H9 (cell line): ENCODE results near the gene SERPINH1. TPM values are rescaled to one million over a fixed set of nuclear protein-coding genes. Genes with fewer than 3 reads are reported as not detected.

ENCODE experiments used
- DNase-seq: peaks from one replicate; pipeline ENCODE4 v3.0.0-alpha.2; 2017
- H2AFZ ChIP-seq: one replicate; pipeline ENCODE4 v1.6.1; 2013; ENCODE audit warnings: mild to moderate bottlenecking, low read length, control low read depth, moderate library complexity
- H2AK5ac ChIP-seq: 2 replicates; pipeline ENCODE4 v1.6.1; 2013; ENCODE audit warnings: low read length, control low read depth, mixed read lengths; ENCODE audit not compliant: insufficient read length
- H2BK120ac ChIP-seq: one replicate; pipeline ENCODE4 v1.6.1; 2013; ENCODE audit warnings: low read depth, mild to moderate bottlenecking, low read length, control low read depth, inconsistent platforms; ENCODE audit not compliant: poor library complexity, severe bottlenecking
- H2BK12ac ChIP-seq: 2 replicates; pipeline ENCODE4 v1.6.1; 2013; ENCODE audit warnings: low read length, control low read depth, mixed read lengths, low read depth; ENCODE audit not compliant: insufficient read length
- H2BK15ac ChIP-seq: 2 replicates; pipeline ENCODE4 v1.6.1; 2013; ENCODE audit warnings: low read depth, low read length, control low read depth
- H2BK20ac ChIP-seq: one replicate; pipeline ENCODE4 v1.6.1; 2013; ENCODE audit warnings: low read depth, mild to moderate bottlenecking, low read length, control low read depth, inconsistent platforms; ENCODE audit not compliant: poor library complexity, severe bottlenecking
- H2BK5ac ChIP-seq: 2 replicates; pipeline ENCODE4 v1.6.1; 2013; ENCODE audit warnings: low read length, control low read depth, mixed read lengths; ENCODE audit not compliant: insufficient read length
- H3K14ac ChIP-seq: 2 replicates; pipeline ENCODE4 v1.6.1; 2013; ENCODE audit warnings: low read length, control low read depth; ENCODE audit not compliant: insufficient read depth
- H3K18ac ChIP-seq: 2 replicates; pipeline ENCODE4 v1.6.1; 2013; ENCODE audit warnings: low read depth, mild to moderate bottlenecking, mixed read lengths, low read length, control low read depth; ENCODE audit not compliant: insufficient read length
- H3K23ac ChIP-seq: 2 replicates; pipeline ENCODE4 v1.6.1; 2013; ENCODE audit warnings: low read length, control low read depth, mixed read lengths, low read depth; ENCODE audit not compliant: insufficient read length
- H3K23me2 ChIP-seq: 2 replicates; pipeline ENCODE4 v1.6.1; 2013; ENCODE audit warnings: low read depth, mild to moderate bottlenecking, mixed read lengths, low read length, control low read depth; ENCODE audit not compliant: insufficient read length, poor library complexity, severe bottlenecking
- H3K27ac ChIP-seq: 2 replicates; pipeline ENCODE4 v1.5.1; 2013; ENCODE audit warnings: low read length, control low read depth, mixed read lengths, low read depth; ENCODE audit not compliant: insufficient read length
- H3K27me3 ChIP-seq: 2 replicates; pipeline ENCODE4 v1.6.1; 2013; ENCODE audit warnings: low read length, control low read depth, inconsistent platforms; ENCODE audit not compliant: insufficient read depth
- H3K4ac ChIP-seq: 2 replicates; pipeline ENCODE4 v1.6.1; 2013; ENCODE audit warnings: low read depth, mild to moderate bottlenecking, control low read depth, inconsistent platforms, low read length, moderate library complexity
- H3K4me1 ChIP-seq: 2 replicates; pipeline ENCODE4 v1.6.1; 2013; ENCODE audit warnings: low read length, control low read depth, inconsistent platforms; ENCODE audit not compliant: insufficient read depth
- H3K4me2 ChIP-seq: 2 replicates; pipeline ENCODE4 v1.6.1; 2013; ENCODE audit warnings: low read length, control low read depth, mixed read lengths; ENCODE audit not compliant: insufficient read length, insufficient read depth
- H3K56ac ChIP-seq: 2 replicates; pipeline ENCODE4 v1.6.1; 2013; ENCODE audit warnings: low read depth, mild to moderate bottlenecking, mixed read lengths, low read length, control low read depth; ENCODE audit not compliant: insufficient read length
- H3K79me1 ChIP-seq: 2 replicates; pipeline ENCODE4 v1.6.1; 2013; ENCODE audit warnings: low read depth, mild to moderate bottlenecking, moderate library complexity, low read length, control low read depth, inconsistent platforms; ENCODE audit not compliant: insufficient read depth, poor library complexity, severe bottlenecking
- H3K79me2 ChIP-seq: 2 replicates; pipeline ENCODE4 v1.6.1; 2013; ENCODE audit warnings: low read length, control low read depth, inconsistent platforms; ENCODE audit not compliant: insufficient read depth
- H3K9ac ChIP-seq: 2 replicates; pipeline ENCODE4 v1.6.1; 2013; ENCODE audit warnings: low read length, control low read depth, mixed read lengths; ENCODE audit not compliant: insufficient read length; ENCODE audit errors: extremely low read depth
- H3K9me3 ChIP-seq: one replicate; pipeline ENCODE4 v1.6.1; 2013; ENCODE audit warnings: low read depth, low read length, inconsistent platforms; ENCODE audit not compliant: control insufficient read depth
- H3T11ph ChIP-seq: one replicate; pipeline ENCODE4 v1.6.1; 2013; ENCODE audit warnings: mild to moderate bottlenecking, low read length, control low read depth, inconsistent platforms
- H4K20me1 ChIP-seq: one replicate; pipeline ENCODE4 v1.6.1; 2013; ENCODE audit not compliant: control insufficient read depth, insufficient read length, insufficient read depth
- H4K5ac ChIP-seq: 2 replicates; pipeline ENCODE4 v1.6.1; 2013; ENCODE audit warnings: low read depth, mild to moderate bottlenecking, mixed read lengths, low read length, control low read depth; ENCODE audit not compliant: insufficient read length
- H4K8ac ChIP-seq: replicated peaks from 2 replicates; pipeline ENCODE4 v1.6.1; 2013; ENCODE audit warnings: low read length, control low read depth, mixed read lengths, low read depth; ENCODE audit not compliant: insufficient read length
- H4K91ac ChIP-seq: 2 replicates; pipeline ENCODE4 v1.6.1; 2013; ENCODE audit warnings: low read depth, mild to moderate bottlenecking, moderate library complexity, mixed read lengths, low read length, control low read depth; ENCODE audit not compliant: insufficient read length
- H3K27ac Mint-ChIP-seq, 3 experiments: 2 replicates in 2 of 3; 3 replicates in 1 of 3; pipeline ENCODE4 v1.8.0; 2020 to 2021; ENCODE audit warnings: mixed read lengths in 3 of 3, mild to moderate bottlenecking in 1 of 3, moderate library complexity in 1 of 3
- H3K27me3 Mint-ChIP-seq: 2 replicates; pipeline ENCODE4 v1.8.0; 2021; ENCODE audit warnings: low read depth, mild to moderate bottlenecking, moderate library complexity, mixed read lengths
- H3K36me3 Mint-ChIP-seq, 3 experiments: 2 replicates in 2 of 3; 3 replicates in 1 of 3; pipeline ENCODE4 v1.8.0; 2020 to 2021; ENCODE audit warnings: low read depth in 3 of 3, mixed read lengths in 3 of 3; ENCODE audit not compliant: insufficient read depth in 1 of 3
- H3K4me1 Mint-ChIP-seq, 2 experiments: 2 replicates each; pipeline ENCODE4 v1.8.0; 2020; ENCODE audit warnings: mixed read lengths in 2 of 2
- H3K4me3 Mint-ChIP-seq, 2 experiments: 2 replicates in 1 of 2; 3 replicates in 1 of 2; pipeline ENCODE4 v1.8.0; 2020 to 2021; ENCODE audit warnings: mild to moderate bottlenecking in 2 of 2, mixed read lengths in 2 of 2, moderate library complexity in 1 of 2
- H3K9me3 Mint-ChIP-seq, 2 experiments: 2 replicates in 1 of 2; 3 replicates in 1 of 2; pipeline ENCODE4 v1.8.0; 2020; ENCODE audit warnings: mild to moderate bottlenecking in 2 of 2, mixed read lengths in 2 of 2, moderate library complexity in 1 of 2
- WGBS: extraction: QIAGEN DNeasy Blood & Tissue Kit; methylation state at CpG from one replicate; pipeline ENCODE4 v1.1.7; 2013; ENCODE audit warnings: missing lambda C conversion rate, low lambda C conversion rate, mixed read lengths; ENCODE audit not compliant: insufficient read length; ENCODE audit errors: extremely low coverage; 5-methylcytosine and 5-hydroxymethylcytosine counted together
- total RNA-seq: library from RNA; stranded (reverse); gene quantifications from 2 replicates; pipeline ENCODE4 v1.2.1, GENCODE V29; 2021
- TF ChIP-seq, protein P1 (sequence below): fragments of 200-600 bp; sonication (generic); conservative IDR thresholded peaks from 3 replicates; pipeline ENCODE4 v1.8.0; 2021; ENCODE audit warnings: antibody characterized with exemption, mild to moderate bottlenecking

Gene SERPINH1
- total RNA-seq, 1 experiment from 2014 or later: 253 TPM

DNA sequence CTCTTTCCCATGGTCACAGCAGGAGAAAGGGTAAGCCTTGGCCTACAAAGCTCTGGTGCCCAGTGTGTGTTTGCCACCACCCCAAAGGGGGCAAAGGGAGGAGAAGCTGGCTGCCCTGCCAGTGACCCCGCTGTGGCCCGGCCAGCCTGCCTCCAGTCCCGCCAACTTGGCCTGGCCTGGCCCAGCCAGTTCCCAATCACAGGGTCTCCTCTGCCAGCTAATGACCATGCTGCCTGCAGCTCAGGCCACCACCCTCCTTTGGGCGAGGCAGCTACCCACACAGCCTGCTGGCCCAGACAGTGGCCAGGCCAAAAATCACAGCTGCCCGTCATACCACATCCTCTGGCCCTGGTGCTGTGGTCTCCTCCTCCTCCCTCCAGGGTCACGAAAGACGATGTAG is 41.4 kb upstream of the SERPINH1 start:
- Mint-ChIP-seq H3K27me3 (peaks cover 32% of the 10 kb centered on the region), H3K27ac (no peak overlapping the region), H3K36me3 (no peaks in the 10 kb centered on the region), H3K9me3 (no peaks in the 10 kb centered on the region; a peak in 1 of 5 replicates), H3K4me1 (peaks cover 17 to 28% of the 10 kb centered on the region in 2 experiments), H3K4me3 (no peak overlapping the region)
- Histone ChIP-seq H4K91ac (no peak overlapping the region), H2BK5ac (no peak overlapping the region), H3K23me2 (peaks cover 11% of the 10 kb centered on the region), H4K20me1 (no peaks in the 10 kb centered on the region), H3K4me2 (no peak overlapping the region), H2BK20ac (no peak overlapping the region), H2AFZ (no peak overlapping the region), H2BK15ac (no peak overlapping the region), H3K27me3 (peaks cover 17% of the 10 kb centered on the region; the same call in 1 of the 2 replicates), H3K4me1 (no peaks in the 10 kb centered on the region), H2BK12ac (no peak overlapping the region), H3K4ac (no peak overlapping the region), H3K18ac (no peak overlapping the region), H3K9ac (no peak overlapping the region), H2AK5ac (no peak overlapping the region), H3K9me3 (no peaks in the 10 kb centered on the region), H4K8ac (no peak overlapping the region), H3K79me2 (no peaks in the 10 kb centered on the region), H3K23ac (no peak overlapping the region), H3K27ac (no peak overlapping the region), H2BK120ac (no peak overlapping the region), H4K5ac (no peak overlapping the region), H3K14ac (no peak overlapping the region), H3T11ph (no peak overlapping the region), H3K79me1 (no peaks in the 10 kb centered on the region), H3K56ac (no peak overlapping the region)
- DNase-seq: no peak
- TF ChIP-seq, protein P1, sequence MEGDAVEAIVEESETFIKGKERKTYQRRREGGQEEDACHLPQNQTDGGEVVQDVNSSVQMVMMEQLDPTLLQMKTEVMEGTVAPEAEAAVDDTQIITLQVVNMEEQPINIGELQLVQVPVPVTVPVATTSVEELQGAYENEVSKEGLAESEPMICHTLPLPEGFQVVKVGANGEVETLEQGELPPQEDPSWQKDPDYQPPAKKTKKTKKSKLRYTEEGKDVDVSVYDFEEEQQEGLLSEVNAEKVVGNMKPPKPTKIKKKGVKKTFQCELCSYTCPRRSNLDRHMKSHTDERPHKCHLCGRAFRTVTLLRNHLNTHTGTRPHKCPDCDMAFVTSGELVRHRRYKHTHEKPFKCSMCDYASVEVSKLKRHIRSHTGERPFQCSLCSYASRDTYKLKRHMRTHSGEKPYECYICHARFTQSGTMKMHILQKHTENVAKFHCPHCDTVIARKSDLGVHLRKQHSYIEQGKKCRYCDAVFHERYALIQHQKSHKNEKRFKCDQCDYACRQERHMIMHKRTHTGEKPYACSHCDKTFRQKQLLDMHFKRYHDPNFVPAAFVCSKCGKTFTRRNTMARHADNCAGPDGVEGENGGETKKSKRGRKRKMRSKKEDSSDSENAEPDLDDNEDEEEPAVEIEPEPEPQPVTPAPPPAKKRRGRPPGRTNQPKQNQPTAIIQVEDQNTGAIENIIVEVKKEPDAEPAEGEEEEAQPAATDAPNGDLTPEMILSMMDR: no peak
- no CpG with 5 or more reads among the region's 7 CpGs for WGBS
